ENCODE results near the gene GRB10. TPM values are rescaled to one million over a fixed set of nuclear protein-coding genes. Genes with fewer than 3 reads are reported as not detected.

GRB10 gene
- total and polyA plus RNA-seq, 11 donors, result 14.7 to 38.2 (median 28.0) TPM

DNA sequence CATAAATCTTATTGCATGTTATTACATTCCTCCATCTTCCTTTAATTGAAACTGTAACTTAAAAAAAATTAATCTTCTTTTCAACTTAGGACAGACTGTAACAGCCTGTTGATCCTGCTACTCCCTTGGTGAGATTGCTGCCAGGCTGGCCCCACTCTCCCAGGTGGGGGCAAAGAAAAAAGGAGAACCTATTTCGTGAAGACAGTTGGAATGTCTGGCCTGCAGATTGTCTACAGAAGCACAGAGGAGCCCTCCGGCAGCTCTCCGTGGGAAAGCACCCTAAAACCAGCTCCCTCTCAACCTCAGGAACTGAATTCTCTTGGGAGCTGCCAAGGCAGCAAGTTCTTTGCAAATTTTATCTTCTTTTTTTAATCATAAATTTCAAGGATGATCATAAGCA lies 32.8 kb downstream of the GRB10 start:
- TF ChIP-seq POLR2A (IDR thresholded peaks at IDR 0.05), result no peak
- TF ChIP-seq, protein P1, sequence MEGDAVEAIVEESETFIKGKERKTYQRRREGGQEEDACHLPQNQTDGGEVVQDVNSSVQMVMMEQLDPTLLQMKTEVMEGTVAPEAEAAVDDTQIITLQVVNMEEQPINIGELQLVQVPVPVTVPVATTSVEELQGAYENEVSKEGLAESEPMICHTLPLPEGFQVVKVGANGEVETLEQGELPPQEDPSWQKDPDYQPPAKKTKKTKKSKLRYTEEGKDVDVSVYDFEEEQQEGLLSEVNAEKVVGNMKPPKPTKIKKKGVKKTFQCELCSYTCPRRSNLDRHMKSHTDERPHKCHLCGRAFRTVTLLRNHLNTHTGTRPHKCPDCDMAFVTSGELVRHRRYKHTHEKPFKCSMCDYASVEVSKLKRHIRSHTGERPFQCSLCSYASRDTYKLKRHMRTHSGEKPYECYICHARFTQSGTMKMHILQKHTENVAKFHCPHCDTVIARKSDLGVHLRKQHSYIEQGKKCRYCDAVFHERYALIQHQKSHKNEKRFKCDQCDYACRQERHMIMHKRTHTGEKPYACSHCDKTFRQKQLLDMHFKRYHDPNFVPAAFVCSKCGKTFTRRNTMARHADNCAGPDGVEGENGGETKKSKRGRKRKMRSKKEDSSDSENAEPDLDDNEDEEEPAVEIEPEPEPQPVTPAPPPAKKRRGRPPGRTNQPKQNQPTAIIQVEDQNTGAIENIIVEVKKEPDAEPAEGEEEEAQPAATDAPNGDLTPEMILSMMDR (IDR thresholded peaks at IDR 0.05), result no peak
- Histone ChIP-seq H3K4me3 (no peak overlapping the region), H3K27ac (no peak overlapping the region), H3K4me1 (peaks cover 0 to 57% (median 19%) of the 10 kb centered on the region in 12 donors), H3K36me3 (peaks cover 0 to 30% (median 0%) of the 10 kb centered on the region in 9 donors), H3K9me3 (no peaks in the 10 kb centered on the region), H3K27me3 (no peaks in the 10 kb centered on the region)
- DNase-seq (no peak), ATAC-seq (no peak)
- intact Hi-C loops (cut with DNase I), result no loop called here
- WGBS, 4 donors, result 78 to 84% (median 81%) methylated on average over 3 of the region's 3 CpGs

GRCh38 chr7:50748472-50748871 lies 34.2 kb downstream of the GRB10 start:
- intact Hi-C loops (cut with DNase I), result no loop called here

DNA sequence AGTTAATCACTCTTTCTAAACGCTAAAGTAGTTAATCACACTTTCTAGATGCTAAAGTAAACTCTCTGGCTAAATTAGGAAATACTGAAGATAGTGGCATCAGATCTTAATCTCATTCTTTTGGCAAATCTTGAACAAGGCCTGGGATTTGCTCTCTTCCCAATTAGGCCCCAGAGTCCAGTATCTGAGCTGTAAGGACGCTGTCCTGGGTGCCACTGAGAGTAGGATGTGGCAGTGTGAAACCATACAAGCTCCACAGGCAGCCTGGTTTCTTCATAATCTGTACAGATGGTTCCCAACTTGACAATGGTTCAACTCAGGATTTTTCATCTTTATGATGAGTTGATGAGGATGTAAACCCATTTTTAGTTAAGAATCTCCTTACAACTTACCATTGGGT lies 36.9 kb downstream of the GRB10 start:
- Histone ChIP-seq H3K36me3 (peaks cover 0 to 29% (median 5%) of the 10 kb centered on the region in 9 donors), H3K4me3 (no peak overlapping the region), H3K27ac (peak overlapping the region in 1 of 12 donors; percentile 61), H3K4me1 (peaks cover 0 to 38% (median 17%) of the 10 kb centered on the region in 12 donors), H3K27me3 (no peaks in the 10 kb centered on the region), H3K9me3 (no peaks in the 10 kb centered on the region)
- ATAC-seq (no peak), DNase-seq (no peak)
- 52 to 72% (median 64%) methylated on average over 2 of the region's 2 CpGs for WGBS, 4 donors
- TF ChIP-seq, protein P1 (IDR thresholded peaks at IDR 0.05), result no peak
- TF ChIP-seq POLR2A (IDR thresholded peaks at IDR 0.05), result no peak
- intact Hi-C loops (cut with DNase I), result no loop called here

More at GRCh38 chr7:50748472-50748871, 34.2 kb downstream of the GRB10 start:
- TF ChIP-seq, protein P1 (IDR thresholded peaks at IDR 0.05), result no peak
- no peak for TF ChIP-seq POLR2A (IDR thresholded peaks at IDR 0.05)
- no peak for ATAC-seq
- Histone ChIP-seq H3K4me3 (no peak overlapping the region), H3K9me3 (no peaks in the 10 kb centered on the region), H3K36me3 (peaks cover 0 to 33% (median 5%) of the 10 kb centered on the region in 9 donors), H3K4me1 (peaks cover 0 to 44% (median 16%) of the 10 kb centered on the region in 12 donors), H3K27me3 (no peaks in the 10 kb centered on the region), H3K27ac (no peak overlapping the region)
- 94 to 97% (median 95%) methylated on average over 8 of the region's 8 CpGs for WGBS, 4 donors
- no peak for DNase-seq

GRCh38 chr7:50745336-50745735 lies 37.4 kb downstream of the GRB10 start:
- no peaks in the 10 kb centered on the region for H3K9me3 ChIP-seq
- intact Hi-C loops (cut with DNase I), result no loop called here
- H3K4me3 ChIP-seq, result no peak overlapping the region
- peaks cover 0 to 25% (median 5%) of the 10 kb centered on the region in 9 donors for H3K36me3 ChIP-seq
- DNase-seq, result no peak
- TF ChIP-seq POLR2A (IDR thresholded peaks at IDR 0.05), result no peak
- TF ChIP-seq, protein P1 (IDR thresholded peaks at IDR 0.05), result no peak
- no peaks in the 10 kb centered on the region for H3K27me3 ChIP-seq
- H3K4me1 ChIP-seq, result peaks cover 0 to 38% (median 18%) of the 10 kb centered on the region in 12 donors
- peak overlapping the region in 1 of 12 donors; percentile 61 for H3K27ac ChIP-seq
- ATAC-seq, result no peak
- 54 to 66% (median 57%) methylated on average over 7 of the region's 7 CpGs for WGBS, 4 donors
